HepG2 (cell line): Measurements from ENCODE around the gene CEBPA. TPM values are rescaled to one million over a fixed set of nuclear protein-coding genes. Genes with fewer than 3 reads are reported as not detected.

Source experiments
- EP300 ChIP-seq, 3 experiments: sonication (generic) in 1 of 3; formaldehyde crosslinking in 1 of 3; IDR thresholded peaks; 2 replicates each; pipeline versions ENCODE4 v1.5.1 to v1.6.1; 2011 to 2020; ENCODE audit warnings: low read depth in 2 of 3, low read length in 2 of 3, borderline replicate concordance in 1 of 3, improper control_type of control experiment in 1 of 3, mild to moderate bottlenecking in 1 of 3, missing genetic modification reagents in 1 of 3, moderate library complexity in 1 of 3
- GABPB1 ChIP-seq: IDR thresholded peaks from 2 replicates; pipeline ENCODE4 v1.6.1; 2016; ENCODE audit warnings: mild to moderate bottlenecking, missing genetic modification reagents, moderate library complexity, missing compliant biosample characterization
- HNRNPL ChIP-seq: fragments of 200-400 bp; formaldehyde crosslinking; IDR thresholded peaks from 2 replicates; pipeline ENCODE4 v1.6.1; 2017; ENCODE audit warnings: mild to moderate bottlenecking, low read depth, low read length
- NCOR1 ChIP-seq: fragments of 200-600 bp; sonication (generic); IDR thresholded peaks from 2 replicates; pipeline ENCODE4 v1.7.0; 2017; ENCODE audit warnings: antibody characterized with exemption, low read length, borderline replicate concordance
- PHF21A ChIP-seq: sonication (generic); formaldehyde crosslinking; IDR thresholded peaks from 2 replicates; pipeline ENCODE4 v1.5.0; 2020; ENCODE audit warnings: mild to moderate bottlenecking, missing genetic modification reagents
- POGZ ChIP-seq: sonication (generic); formaldehyde crosslinking; IDR thresholded peaks from 2 replicates; pipeline ENCODE4 v1.4.0; 2020; ENCODE audit warnings: mild to moderate bottlenecking, missing genetic modification reagents
- RXRB ChIP-seq: IDR thresholded peaks from 2 replicates; pipeline ENCODE4 v1.6.1; 2016; ENCODE audit warnings: borderline replicate concordance, missing genetic modification reagents, missing compliant biosample characterization
- YY1 ChIP-seq: IDR thresholded peaks from 2 replicates; pipeline ENCODE4 v1.6.1; 2011; ENCODE audit warnings: low read length, low read depth, moderate library complexity, mild to moderate bottlenecking; ENCODE audit not compliant: insufficient read depth, insufficient replicate concordance
- ZNF230 ChIP-seq: sonication (generic); formaldehyde crosslinking; IDR thresholded peaks from 2 replicates; pipeline ENCODE4 v1.4.0; 2020; ENCODE audit warnings: mild to moderate bottlenecking, missing genetic modification reagents
- ZNF567 ChIP-seq: sonication (generic); formaldehyde crosslinking; IDR thresholded peaks from 2 replicates; pipeline ENCODE4 v1.8.1; 2023; ENCODE audit warnings: mild to moderate bottlenecking, missing genetic modification reagents, borderline replicate concordance
- ZNF792 ChIP-seq: IDR thresholded peaks from 2 replicates; pipeline ENCODE4 v1.6.1; 2016
- ZSCAN30 ChIP-seq: sonication (generic); formaldehyde crosslinking; IDR thresholded peaks from 2 replicates; pipeline ENCODE4 v1.5.0; 2020; ENCODE audit warnings: mild to moderate bottlenecking, missing genetic modification reagents
- polyA plus RNA-seq, 8 experiments: library from polyadenylated mRNA; depleted of rRNA in 3 of 8; stranded (reverse) in 7 of 8; unstranded in 1 of 8; fragments of >200 nt; fragmentation: Illumina TruSeq in 4 of 8; extraction: Trizol in 4 of 8; gene quantifications; 2 replicates each; pipeline versions ENCODE4 v1.2.1 to v1.2.3, GENCODE V29; 2011 to 2016; ENCODE audit warnings: low read depth in 4 of 8, missing spikeins in 1 of 8, mixed read lengths in 1 of 8; ENCODE audit not compliant: insufficient read depth in 1 of 8
- total RNA-seq, 5 experiments: library from RNA; depleted of rRNA; stranded (reverse); fragments of >200 nt; fragmentation: Illumina TruSeq; extraction: Trizol; gene quantifications; 2 replicates each; pipeline ENCODE4 v1.2.3, GENCODE V29; 2016; ENCODE audit warnings: low read depth in 1 of 5
- TF ChIP-seq, protein P1 (sequence below): sonication (generic); formaldehyde crosslinking; conservative IDR thresholded peaks from 2 replicates; pipeline ENCODE4 v1.4.0; 2020; ENCODE audit warnings: mild to moderate bottlenecking, missing genetic modification reagents, moderate library complexity
- TF ChIP-seq, protein P2 (sequence below): IDR thresholded peaks from 2 replicates; pipeline ENCODE4 v1.6.1; 2016; ENCODE audit warnings: missing compliant biosample characterization, missing genetic modification reagents, borderline replicate concordance
- TF ChIP-seq, protein P3 (sequence below), 2 experiments: sonication (generic) in 1 of 2; formaldehyde crosslinking in 1 of 2; IDR thresholded peaks; 2 replicates each; pipeline versions ENCODE4 v1.5.1 to v1.6.1; 2011 to 2020; ENCODE audit warnings: borderline replicate concordance in 1 of 2, low read depth in 1 of 2, low read length in 1 of 2, mild to moderate bottlenecking in 1 of 2, missing genetic modification reagents in 1 of 2, moderate library complexity in 1 of 2
- TF ChIP-seq, protein P4 (sequence below): IDR thresholded peaks from 2 replicates; pipeline ENCODE4 v1.6.1; 2016; ENCODE audit warnings: low read depth, control low read depth

Gene CEBPA
- total and polyA plus RNA-seq, 2 of the 13 experiments (the other 11 are each of a cell fraction or from before 2014, with no cell fraction given) = 24.8 to 103 TPM

DNA sequence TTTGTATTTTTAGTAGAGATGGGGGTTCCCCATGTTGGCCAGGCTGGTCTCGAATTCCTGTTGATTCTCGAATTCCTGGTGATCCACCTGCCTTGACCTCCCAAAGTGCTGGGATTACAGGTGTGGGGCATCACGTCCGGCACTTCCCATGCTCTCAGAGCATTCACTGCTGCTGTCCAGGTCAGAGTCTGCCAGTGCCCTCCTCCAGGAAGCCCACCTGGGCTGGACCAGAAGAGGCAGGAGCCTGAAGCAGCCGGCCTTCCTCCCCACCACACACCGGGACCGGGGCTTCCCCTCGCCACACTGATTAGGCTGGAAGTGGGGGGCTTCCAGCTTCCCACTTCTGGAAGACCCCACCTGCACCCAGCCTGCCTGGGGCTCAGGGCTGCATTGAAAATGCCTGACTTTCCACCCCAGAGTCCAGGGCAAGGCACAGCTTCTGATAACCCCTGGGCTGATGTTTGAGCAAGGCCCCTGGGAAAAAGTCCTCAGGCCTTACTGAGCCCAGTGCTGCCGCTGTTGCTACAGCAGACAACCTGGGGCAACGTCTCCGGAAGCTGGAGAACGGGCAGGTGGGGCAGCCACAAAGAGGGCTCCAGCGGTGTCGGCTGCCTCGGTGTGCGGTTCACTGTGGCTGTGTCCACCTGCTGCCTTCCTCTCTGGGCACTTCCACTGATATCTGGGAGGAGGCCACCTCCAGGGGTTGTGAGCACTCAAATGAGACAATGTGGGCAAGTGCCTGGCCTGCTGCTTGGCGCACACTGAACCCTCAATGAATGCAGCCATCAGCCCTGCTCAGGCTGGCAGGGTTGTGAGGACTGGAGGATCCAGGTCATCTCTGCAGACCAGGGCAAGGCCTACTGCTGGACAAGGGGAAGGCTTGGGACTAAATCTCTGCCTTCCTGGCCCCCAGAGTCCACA lies 22.6 kb downstream of the CEBPA start (continued):
- TF ChIP-seq, protein P1, sequence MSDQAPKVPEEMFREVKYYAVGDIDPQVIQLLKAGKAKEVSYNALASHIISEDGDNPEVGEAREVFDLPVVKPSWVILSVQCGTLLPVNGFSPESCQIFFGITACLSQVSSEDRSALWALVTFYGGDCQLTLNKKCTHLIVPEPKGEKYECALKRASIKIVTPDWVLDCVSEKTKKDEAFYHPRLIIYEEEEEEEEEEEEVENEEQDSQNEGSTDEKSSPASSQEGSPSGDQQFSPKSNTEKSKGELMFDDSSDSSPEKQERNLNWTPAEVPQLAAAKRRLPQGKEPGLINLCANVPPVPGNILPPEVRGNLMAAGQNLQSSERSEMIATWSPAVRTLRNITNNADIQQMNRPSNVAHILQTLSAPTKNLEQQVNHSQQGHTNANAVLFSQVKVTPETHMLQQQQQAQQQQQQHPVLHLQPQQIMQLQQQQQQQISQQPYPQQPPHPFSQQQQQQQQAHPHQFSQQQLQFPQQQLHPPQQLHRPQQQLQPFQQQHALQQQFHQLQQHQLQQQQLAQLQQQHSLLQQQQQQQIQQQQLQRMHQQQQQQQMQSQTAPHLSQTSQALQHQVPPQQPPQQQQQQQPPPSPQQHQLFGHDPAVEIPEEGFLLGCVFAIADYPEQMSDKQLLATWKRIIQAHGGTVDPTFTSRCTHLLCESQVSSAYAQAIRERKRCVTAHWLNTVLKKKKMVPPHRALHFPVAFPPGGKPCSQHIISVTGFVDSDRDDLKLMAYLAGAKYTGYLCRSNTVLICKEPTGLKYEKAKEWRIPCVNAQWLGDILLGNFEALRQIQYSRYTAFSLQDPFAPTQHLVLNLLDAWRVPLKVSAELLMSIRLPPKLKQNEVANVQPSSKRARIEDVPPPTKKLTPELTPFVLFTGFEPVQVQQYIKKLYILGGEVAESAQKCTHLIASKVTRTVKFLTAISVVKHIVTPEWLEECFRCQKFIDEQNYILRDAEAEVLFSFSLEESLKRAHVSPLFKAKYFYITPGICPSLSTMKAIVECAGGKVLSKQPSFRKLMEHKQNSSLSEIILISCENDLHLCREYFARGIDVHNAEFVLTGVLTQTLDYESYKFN (CRISPR knock-in tag) = peak; percentile 69
- TF ChIP-seq EP300 (IDR thresholded peaks at IDR 0.05; ENCODE audit: low read depth in 2 of 2, low read length in 2 of 2) = peak in 1 of 2 experiments; percentile 45; a peak in 1 of 4 replicates
- TF ChIP-seq EP300 (CRISPR knock-in tag; IDR thresholded peaks at IDR 0.05; ENCODE audit: borderline replicate concordance) = no peak
- TF ChIP-seq, protein P2, sequence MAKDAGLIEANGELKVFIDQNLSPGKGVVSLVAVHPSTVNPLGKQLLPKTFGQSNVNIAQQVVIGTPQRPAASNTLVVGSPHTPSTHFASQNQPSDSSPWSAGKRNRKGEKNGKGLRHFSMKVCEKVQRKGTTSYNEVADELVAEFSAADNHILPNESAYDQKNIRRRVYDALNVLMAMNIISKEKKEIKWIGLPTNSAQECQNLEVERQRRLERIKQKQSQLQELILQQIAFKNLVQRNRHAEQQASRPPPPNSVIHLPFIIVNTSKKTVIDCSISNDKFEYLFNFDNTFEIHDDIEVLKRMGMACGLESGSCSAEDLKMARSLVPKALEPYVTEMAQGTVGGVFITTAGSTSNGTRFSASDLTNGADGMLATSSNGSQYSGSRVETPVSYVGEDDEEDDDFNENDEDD = 0 out of 2 replicates have a peak, but pooled peaks have one; percentile 20
- TF ChIP-seq POGZ = 0 out of 2 replicates have a peak, but pooled peaks have one; percentile 12
- TF ChIP-seq, protein P3, sequence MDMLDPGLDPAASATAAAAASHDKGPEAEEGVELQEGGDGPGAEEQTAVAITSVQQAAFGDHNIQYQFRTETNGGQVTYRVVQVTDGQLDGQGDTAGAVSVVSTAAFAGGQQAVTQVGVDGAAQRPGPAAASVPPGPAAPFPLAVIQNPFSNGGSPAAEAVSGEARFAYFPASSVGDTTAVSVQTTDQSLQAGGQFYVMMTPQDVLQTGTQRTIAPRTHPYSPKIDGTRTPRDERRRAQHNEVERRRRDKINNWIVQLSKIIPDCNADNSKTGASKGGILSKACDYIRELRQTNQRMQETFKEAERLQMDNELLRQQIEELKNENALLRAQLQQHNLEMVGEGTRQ (IDR thresholded peaks at IDR 0.05; ENCODE audit: low read depth, low read length) = no peak
- TF ChIP-seq, protein P3 (CRISPR knock-in tag; IDR thresholded peaks at IDR 0.05; ENCODE audit: borderline replicate concordance) = no peak
- peak; percentile 67; the same call in 1 of the 2 replicates for TF ChIP-seq ZNF230 (CRISPR knock-in tag)
- TF ChIP-seq ZNF792 (CRISPR knock-in tag) = peak; percentile 40; the same call in 1 of the 2 replicates
- peak; percentile 32; the same call in 1 of the 2 replicates for TF ChIP-seq PHF21A (CRISPR knock-in tag)
- TF ChIP-seq RXRB (CRISPR knock-in tag) = peak; percentile 68; the same call in 1 of the 2 replicates
- TF ChIP-seq YY1 = peak; percentile 22
- TF ChIP-seq NCOR1 = no peak
- no peak for TF ChIP-seq ZSCAN30 (CRISPR knock-in tag)
- 0 out of 2 replicates have a peak, but pooled peaks have one; percentile 62 for TF ChIP-seq ZNF567 (CRISPR knock-in tag)
- TF ChIP-seq GABPB1 = peak; percentile 77
- TF ChIP-seq HNRNPL = peak; percentile 87
- TF ChIP-seq, protein P4, sequence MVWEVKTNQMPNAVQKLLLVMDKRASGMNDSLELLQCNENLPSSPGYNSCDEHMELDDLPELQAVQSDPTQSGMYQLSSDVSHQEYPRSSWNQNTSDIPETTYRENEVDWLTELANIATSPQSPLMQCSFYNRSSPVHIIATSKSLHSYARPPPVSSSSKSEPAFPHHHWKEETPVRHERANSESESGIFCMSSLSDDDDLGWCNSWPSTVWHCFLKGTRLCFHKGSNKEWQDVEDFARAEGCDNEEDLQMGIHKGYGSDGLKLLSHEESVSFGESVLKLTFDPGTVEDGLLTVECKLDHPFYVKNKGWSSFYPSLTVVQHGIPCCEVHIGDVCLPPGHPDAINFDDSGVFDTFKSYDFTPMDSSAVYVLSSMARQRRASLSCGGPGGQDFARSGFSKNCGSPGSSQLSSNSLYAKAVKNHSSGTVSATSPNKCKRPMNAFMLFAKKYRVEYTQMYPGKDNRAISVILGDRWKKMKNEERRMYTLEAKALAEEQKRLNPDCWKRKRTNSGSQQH (CRISPR knock-in tag) = 0 out of 2 replicates have a peak, but pooled peaks have one; percentile 34
